ENCODE results near the gene HOXB8. TPM values are rescaled to one million over a fixed set of nuclear protein-coding genes. Genes with fewer than 3 reads are reported as not detected.

Gene HOXB8
- total RNA-seq, 2 experiments from 2014 or later, result not detected

DNA sequence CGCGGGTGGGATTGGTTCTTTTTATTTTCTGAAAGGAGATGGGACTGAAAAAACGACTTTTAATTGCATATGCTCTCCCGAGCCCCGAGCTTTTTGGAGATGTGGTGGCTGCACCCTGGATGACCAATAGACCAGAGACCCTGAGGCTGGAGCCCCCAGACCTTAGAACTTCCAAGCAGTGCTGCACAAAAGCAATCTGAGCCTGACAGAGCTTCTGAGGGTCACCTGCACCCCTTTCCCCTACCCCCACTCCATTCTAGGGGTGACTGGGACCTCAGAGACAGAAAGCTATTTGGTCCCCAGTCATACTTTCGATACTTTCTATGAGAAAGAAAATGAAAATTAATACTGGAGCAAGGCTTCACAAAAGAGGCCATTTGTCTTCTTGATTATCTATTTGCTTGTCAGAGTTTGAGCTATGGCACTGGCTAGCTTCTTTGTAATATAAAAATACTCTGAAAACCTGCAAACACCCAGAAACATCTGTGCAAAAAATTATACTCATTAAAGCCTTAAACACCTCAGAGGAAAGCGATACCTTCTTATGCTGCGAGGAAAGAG, 40.5 kb downstream of the HOXB8 start:
- Mint-ChIP-seq H3K4me3 (no peak overlapping the region), H3K4me1 (peaks cover 40% of the 10 kb centered on the region), H3K27ac (no peak overlapping the region), H3K9me3 (no peaks in the 10 kb centered on the region), H3K27me3 (peaks cover 43% of the 10 kb centered on the region), H3K36me3 (ENCODE audit: low read depth) (peaks cover 10% of the 10 kb centered on the region)
- DNase-seq, result no peak
- CTCF ChIA-PET, result no interaction called here
- POLR2A ChIA-PET, result no interaction called here

GRCh38 chr17:48571826-48572417, 43.2 kb downstream of the HOXB8 start:
- Mint-ChIP-seq H3K27me3 (peaks cover 41% of the 10 kb centered on the region), H3K36me3 (ENCODE audit: low read depth) (peaks cover 4% of the 10 kb centered on the region), H3K9me3 (no peaks in the 10 kb centered on the region), H3K27ac (no peak overlapping the region), H3K4me3 (no peak overlapping the region), H3K4me1 (peaks cover 26% of the 10 kb centered on the region)
- no peak for DNase-seq
- POLR2A ChIA-PET, result no interaction called here
- CTCF ChIA-PET, result no interaction called here

DNA sequence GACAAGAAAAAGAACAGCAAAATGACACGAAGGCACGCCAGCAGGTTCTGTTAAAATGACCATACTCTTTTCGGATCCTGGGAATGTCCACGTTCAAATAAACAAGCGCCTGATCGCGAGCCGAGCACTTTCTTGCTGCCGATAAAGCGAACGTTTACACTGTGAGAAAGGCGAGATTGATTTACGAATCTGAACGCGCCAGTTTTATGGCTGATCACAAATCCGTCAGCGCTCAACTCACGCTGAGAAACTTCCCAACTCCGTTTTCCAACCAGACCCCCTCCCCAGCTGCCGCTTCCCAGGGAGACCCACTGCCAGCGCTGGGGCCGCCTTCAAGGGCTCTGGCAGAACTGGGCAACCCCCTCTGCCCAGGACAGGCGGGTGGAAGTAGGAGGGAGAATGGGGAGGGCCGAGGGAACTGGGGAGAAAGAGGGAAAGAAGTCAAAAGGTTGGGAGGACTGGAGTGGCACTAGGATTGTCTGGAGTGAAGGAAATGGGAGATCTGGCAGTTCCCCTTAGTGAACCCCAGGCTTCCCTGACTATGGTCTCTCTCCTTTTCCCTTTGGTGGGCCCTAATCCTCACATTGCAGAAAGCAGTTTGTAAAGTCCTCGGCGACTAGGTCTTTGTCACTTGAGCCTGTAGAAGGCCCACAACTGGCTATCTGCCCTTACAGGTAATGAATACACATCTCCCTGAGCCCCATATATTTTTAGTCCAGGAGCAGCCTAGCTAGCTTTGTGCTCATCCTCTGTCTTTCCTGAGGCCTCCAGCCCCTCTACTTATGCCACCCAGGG, 43.9 kb downstream of the HOXB8 start:
- Mint-ChIP-seq H3K27ac (no peak overlapping the region), H3K36me3 (ENCODE audit: low read depth) (peaks cover 4% of the 10 kb centered on the region), H3K9me3 (no peaks in the 10 kb centered on the region), H3K4me3 (no peak overlapping the region), H3K27me3 (peaks cover 38% of the 10 kb centered on the region), H3K4me1 (peaks cover 21% of the 10 kb centered on the region)
- CTCF ChIA-PET, result no interaction called here
- POLR2A ChIA-PET, result no interaction called here
- DNase-seq, result no peak

DNA sequence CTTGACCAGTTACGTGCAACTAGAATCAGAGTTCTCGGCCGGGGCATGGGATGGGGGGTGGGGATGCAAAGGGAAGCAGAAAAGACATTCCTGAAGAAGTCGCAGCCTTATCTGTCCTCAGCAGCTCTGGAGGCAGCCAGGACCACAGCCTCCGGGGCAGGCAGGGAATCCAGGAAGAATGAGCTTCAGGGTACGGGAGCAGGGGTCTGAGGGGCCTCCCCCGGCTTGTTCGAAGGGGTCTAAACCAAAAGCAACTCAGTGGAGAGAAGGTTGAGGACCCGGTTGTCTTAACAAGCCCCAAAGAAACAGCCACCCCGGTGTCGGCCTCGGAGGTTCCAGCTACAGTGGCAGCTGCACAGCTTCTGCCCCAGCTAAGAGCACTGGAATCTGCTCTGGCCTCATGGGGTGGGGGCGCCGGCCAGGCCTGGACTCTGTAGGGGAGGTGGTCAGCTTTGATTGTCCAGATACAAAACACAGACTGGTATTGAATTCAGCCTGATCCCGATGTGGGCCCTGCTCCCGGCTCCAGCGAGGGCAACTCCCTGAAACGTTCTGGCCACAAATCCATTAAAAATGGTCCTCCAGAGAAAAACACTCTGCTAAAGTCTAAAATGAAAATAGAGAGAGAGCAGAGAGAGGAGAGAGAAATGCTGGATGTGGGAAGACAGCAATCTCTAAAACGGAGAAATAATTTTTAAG, 44.6 kb downstream of the HOXB8 start:
- ChIA-PET POLR2A (no interaction called here), CTCF (interaction anchor here (1.4 kb wide), 1 partner anchor 9 kb away, joined by 4 read pairs; no protein-coding TSS in a partner anchor)
- no peaks in the 10 kb centered on the region for H3K36me3 Mint-ChIP-seq (ENCODE audit: low read depth)
- peaks cover 38% of the 10 kb centered on the region for H3K27me3 Mint-ChIP-seq
- H3K4me3 Mint-ChIP-seq, result no peak overlapping the region
- H3K27ac Mint-ChIP-seq, result no peak overlapping the region
- H3K9me3 Mint-ChIP-seq, result no peaks in the 10 kb centered on the region
- DNase-seq, result no peak
- H3K4me1 Mint-ChIP-seq, result peaks cover 15% of the 10 kb centered on the region

- ChIA-PET CTCF (interaction anchor here (1.4 kb wide), 1 partner anchor 8 kb away, joined by 4 read pairs; no protein-coding TSS in a partner anchor), POLR2A (no interaction called here)
- Mint-ChIP-seq H3K27me3 (peaks cover 40% of the 10 kb centered on the region), H3K4me1 (peaks cover 10% of the 10 kb centered on the region), H3K9me3 (no peaks in the 10 kb centered on the region), H3K36me3 (ENCODE audit: low read depth) (no peaks in the 10 kb centered on the region), H3K27ac (no peak overlapping the region), H3K4me3 (no peak overlapping the region)
- no peak for DNase-seq
Measured at GRCh38 chr17:48569674-48570324, 45.3 kb downstream of the HOXB8 start.

GRCh38 chr17:48569240-48569582, 45.9 kb downstream of the HOXB8 start:
- DNase-seq, result no peak
- no peaks in the 10 kb centered on the region for H3K36me3 Mint-ChIP-seq (ENCODE audit: low read depth)
- H3K4me3 Mint-ChIP-seq, result no peak overlapping the region
- peaks cover 10% of the 10 kb centered on the region for H3K4me1 Mint-ChIP-seq
- H3K27ac Mint-ChIP-seq, result no peak overlapping the region
- peaks cover 43% of the 10 kb centered on the region for H3K27me3 Mint-ChIP-seq
- ChIA-PET CTCF (interaction anchor here (1.4 kb wide), 1 partner anchor 7 kb away, joined by 4 read pairs; no protein-coding TSS in a partner anchor), POLR2A (no interaction called here)
- no peaks in the 10 kb centered on the region for H3K9me3 Mint-ChIP-seq

DNA sequence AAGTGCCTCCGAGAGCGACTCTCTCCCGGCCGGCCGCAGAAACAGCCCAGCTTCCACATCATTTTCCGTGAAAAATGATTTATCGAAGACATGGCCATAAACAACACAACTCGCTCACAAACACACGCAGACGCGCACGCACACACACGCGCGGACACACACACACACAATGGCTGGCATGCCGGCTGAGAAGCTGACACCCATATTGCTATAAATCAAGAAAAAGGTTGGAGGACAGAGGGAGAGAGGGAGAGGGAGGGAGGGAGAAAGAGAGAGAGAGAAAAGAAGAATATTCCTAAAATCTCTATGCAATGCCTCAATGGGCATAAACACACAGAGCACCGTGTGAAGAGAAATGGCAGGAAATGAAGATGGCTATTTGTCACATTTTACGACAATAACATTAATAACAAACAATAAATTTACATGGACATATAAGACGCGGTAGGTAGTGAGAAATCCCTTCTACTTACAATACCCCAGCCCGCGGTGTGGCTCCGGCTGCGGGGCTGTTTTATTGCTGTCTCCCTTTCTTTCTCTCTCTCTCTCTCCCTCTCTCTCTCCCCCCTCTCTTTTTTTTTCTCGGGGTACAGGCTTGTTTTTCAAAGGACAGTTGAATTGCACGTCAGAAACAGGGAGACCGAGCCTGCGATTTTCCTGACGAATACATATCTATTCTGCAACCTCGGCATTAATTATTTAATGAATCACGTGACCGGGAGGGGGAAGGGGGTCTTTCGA, 46.4 kb downstream of the HOXB8 start:
- CTCF ChIA-PET, result interaction anchor here (0.6 to 2.1 kb wide), 3 partner anchors 19 to 63 kb away, joined by 3 to 8 read pairs (median 5); no protein-coding TSS in a partner anchor
- Mint-ChIP-seq H3K9me3 (no peaks in the 10 kb centered on the region), H3K36me3 (ENCODE audit: low read depth) (no peaks in the 10 kb centered on the region), H3K4me1 (peaks cover 10% of the 10 kb centered on the region), H3K4me3 (no peak overlapping the region), H3K27me3 (peaks cover 45% of the 10 kb centered on the region), H3K27ac (no peak overlapping the region)
- POLR2A ChIA-PET, result no interaction called here
- DNase-seq, result no peak

- H3K27me3 Mint-ChIP-seq, result peaks cover 48% of the 10 kb centered on the region
- no peak for DNase-seq
- ChIA-PET POLR2A (no interaction called here), CTCF (interaction anchor here (0.8 to 2.1 kb wide), 3 partner anchors 20 to 217 kb away, joined by 3 to 8 read pairs (median 3); no protein-coding TSS in a partner anchor)
- H3K4me1 Mint-ChIP-seq, result peaks cover 4% of the 10 kb centered on the region
- no peaks in the 10 kb centered on the region for H3K36me3 Mint-ChIP-seq (ENCODE audit: low read depth)
- H3K9me3 Mint-ChIP-seq, result no peaks in the 10 kb centered on the region
- no peak overlapping the region for H3K27ac Mint-ChIP-seq
- no peak overlapping the region for H3K4me3 Mint-ChIP-seq
Measured at GRCh38 chr17:48567646-48568354, 47.3 kb downstream of the HOXB8 start.

DNA sequence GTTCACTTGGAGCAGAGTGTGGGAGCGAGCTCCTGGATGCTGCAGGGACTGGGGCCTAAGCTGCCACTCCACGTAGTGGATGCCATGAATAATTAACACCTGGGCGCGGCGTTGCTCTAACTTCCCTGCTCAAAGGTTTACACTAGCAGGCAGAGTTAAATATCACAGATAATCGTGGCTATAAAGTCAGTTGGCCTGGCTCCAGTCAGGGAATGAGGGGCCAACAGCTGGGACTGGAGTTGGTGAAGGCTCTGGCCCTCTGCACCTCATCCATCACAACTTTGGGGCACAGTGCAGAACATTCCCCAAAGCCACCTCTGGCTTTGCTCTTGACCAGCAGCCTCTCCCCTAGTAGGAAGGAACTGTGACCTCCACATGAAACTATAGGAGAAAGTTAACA, 47.9 kb downstream of the HOXB8 start:
- Mint-ChIP-seq H3K9me3 (no peaks in the 10 kb centered on the region), H3K4me1 (peaks cover 4% of the 10 kb centered on the region), H3K4me3 (no peak overlapping the region), H3K27me3 (peaks cover 49% of the 10 kb centered on the region), H3K27ac (no peak overlapping the region), H3K36me3 (ENCODE audit: low read depth) (no peaks in the 10 kb centered on the region)
- POLR2A ChIA-PET, result no interaction called here
- DNase-seq, result no peak
- CTCF ChIA-PET, result interaction anchor here (0.8 to 2.1 kb wide), 2 partner anchors 21 to 216 kb away, joined by 3 to 8 read pairs; no protein-coding TSS in a partner anchor

GRCh38 chr17:48566717-48567116, 48.4 kb downstream of the HOXB8 start:
- peaks cover 5% of the 10 kb centered on the region for H3K4me1 Mint-ChIP-seq
- POLR2A ChIA-PET, result no interaction called here

GRCh38 chr17:48565925-48566710, 49.0 kb downstream of the HOXB8 start:
- Mint-ChIP-seq H3K9me3 (no peaks in the 10 kb centered on the region), H3K27me3 (peaks cover 39% of the 10 kb centered on the region), H3K4me1 (peaks cover 6% of the 10 kb centered on the region), H3K36me3 (ENCODE audit: low read depth) (no peaks in the 10 kb centered on the region), H3K4me3 (no peak overlapping the region), H3K27ac (no peak overlapping the region)
- POLR2A ChIA-PET, result no interaction called here
- CTCF ChIA-PET, result interaction anchor here (0.7 kb wide), 1 partner anchor 555 kb away, joined by 3 read pairs; no protein-coding TSS in a partner anchor
- DNase-seq, result no peak

More at GRCh38 chr17:48566717-48567116, 48.4 kb downstream of the HOXB8 start:
- no peaks in the 10 kb centered on the region for H3K9me3 Mint-ChIP-seq
- no peak overlapping the region for H3K4me3 Mint-ChIP-seq
- peaks cover 45% of the 10 kb centered on the region for H3K27me3 Mint-ChIP-seq
- DNase-seq, result no peak
- CTCF ChIA-PET, result interaction anchor here (0.7 to 2.1 kb wide), 3 partner anchors 21 to 555 kb away, joined by 3 to 8 read pairs (median 3); no protein-coding TSS in a partner anchor
- H3K36me3 Mint-ChIP-seq (ENCODE audit: low read depth), result no peaks in the 10 kb centered on the region
- H3K27ac Mint-ChIP-seq, result no peak overlapping the region
